Measurements from ENCODE around the gene FAT3.
A peak's percentile ranks its signal among the peaks of the same experiment; 100 is the strongest.

The FAT3 gene

DNA sequence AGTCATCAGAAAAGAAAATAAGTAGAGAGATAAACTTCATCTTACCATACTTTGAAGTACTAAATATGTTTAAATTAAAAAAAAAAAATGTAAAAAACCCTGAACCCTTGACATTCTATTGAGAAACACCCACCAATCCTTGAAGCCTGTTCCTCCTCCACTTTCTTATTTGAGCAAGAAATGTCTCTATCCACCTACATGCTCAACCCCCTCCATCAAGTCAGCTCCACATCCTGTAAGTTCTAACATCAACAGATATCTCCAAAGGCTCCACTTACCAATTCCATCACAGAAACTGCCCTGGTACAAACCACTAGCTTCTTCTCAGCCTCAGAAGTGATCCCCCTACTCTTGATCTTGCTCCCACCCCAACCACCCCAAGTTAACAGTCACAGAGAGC is 32.5 kb upstream of the FAT3 start:
- no peak for DNase-seq
- Histone ChIP-seq H3K36me3 (replicated peaks) (no peaks in the 10 kb centered on the region), H3K4me3 (ENCODE audit: low read depth, low read length) (no peak overlapping the region), H3K27me3 (replicated peaks) (no peaks in the 10 kb centered on the region), H3K27ac (no peak overlapping the region)
- TF ChIP-seq, protein P1, sequence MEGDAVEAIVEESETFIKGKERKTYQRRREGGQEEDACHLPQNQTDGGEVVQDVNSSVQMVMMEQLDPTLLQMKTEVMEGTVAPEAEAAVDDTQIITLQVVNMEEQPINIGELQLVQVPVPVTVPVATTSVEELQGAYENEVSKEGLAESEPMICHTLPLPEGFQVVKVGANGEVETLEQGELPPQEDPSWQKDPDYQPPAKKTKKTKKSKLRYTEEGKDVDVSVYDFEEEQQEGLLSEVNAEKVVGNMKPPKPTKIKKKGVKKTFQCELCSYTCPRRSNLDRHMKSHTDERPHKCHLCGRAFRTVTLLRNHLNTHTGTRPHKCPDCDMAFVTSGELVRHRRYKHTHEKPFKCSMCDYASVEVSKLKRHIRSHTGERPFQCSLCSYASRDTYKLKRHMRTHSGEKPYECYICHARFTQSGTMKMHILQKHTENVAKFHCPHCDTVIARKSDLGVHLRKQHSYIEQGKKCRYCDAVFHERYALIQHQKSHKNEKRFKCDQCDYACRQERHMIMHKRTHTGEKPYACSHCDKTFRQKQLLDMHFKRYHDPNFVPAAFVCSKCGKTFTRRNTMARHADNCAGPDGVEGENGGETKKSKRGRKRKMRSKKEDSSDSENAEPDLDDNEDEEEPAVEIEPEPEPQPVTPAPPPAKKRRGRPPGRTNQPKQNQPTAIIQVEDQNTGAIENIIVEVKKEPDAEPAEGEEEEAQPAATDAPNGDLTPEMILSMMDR (IDR thresholded peaks at IDR 0.05; ENCODE audit: low read depth, low read length, missing control alignments) = no peak
- in situ Hi-C loops (cut with HindIII; ENCODE audit: low pct_ligation_motif_present, low sequenced_read_pairs) = no loop called here

DNA sequence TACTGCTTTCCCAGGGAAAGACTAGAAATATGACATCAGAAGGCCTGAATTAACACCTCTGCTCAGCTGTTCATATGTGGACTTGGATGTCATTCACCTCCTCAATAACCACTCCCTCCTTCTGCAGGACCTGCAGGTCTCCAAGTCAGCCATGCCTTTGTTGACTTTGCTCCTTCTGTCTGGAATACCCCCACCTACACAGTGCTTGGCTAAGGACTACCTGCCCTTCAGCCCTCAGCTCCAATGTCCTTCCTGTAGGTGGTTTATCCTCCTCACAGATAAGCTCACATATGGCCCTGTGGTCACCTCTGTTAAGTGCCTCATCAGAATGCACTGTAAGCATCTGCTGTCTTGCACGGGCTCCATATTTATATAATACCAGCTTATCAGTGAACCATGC is 26.4 kb upstream of the FAT3 start:
- H3K27ac ChIP-seq = no peak overlapping the region
- TF ChIP-seq, protein P1 (IDR thresholded peaks at IDR 0.05; ENCODE audit: low read depth, low read length, missing control alignments) = no peak
- H3K27me3 ChIP-seq (replicated peaks) = no peaks in the 10 kb centered on the region
- no peak for DNase-seq
- no peak overlapping the region for H3K4me3 ChIP-seq (ENCODE audit: low read depth, low read length)
- no peaks in the 10 kb centered on the region for H3K36me3 ChIP-seq (replicated peaks)
- in situ Hi-C loops (cut with HindIII; ENCODE audit: low pct_ligation_motif_present, low sequenced_read_pairs) = no loop called here

DNA sequence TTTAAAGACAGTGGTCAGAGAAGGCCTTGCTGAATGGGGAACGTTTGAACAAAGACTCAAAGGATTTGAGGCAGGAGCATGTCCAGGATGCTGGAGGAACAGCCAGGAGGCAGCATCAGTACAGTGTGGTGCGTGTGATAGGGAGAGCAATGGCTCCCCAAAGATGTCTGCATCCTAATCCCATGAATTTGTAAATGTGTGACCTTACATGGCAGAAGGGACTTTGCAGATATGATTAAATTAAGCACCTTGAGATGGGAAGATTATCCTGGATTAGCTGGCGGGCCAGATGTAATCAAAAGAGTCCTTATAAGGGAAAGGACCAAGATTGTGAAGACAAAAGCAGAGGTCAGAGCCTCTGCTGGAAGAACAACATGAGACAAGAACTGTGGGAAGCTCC is 24.6 kb upstream of the FAT3 start:
- TF ChIP-seq, protein P1 (IDR thresholded peaks at IDR 0.05; ENCODE audit: low read depth, low read length, missing control alignments) = no peak
- no peak overlapping the region for H3K4me3 ChIP-seq (ENCODE audit: low read depth, low read length)
- in situ Hi-C loops (cut with HindIII; ENCODE audit: low pct_ligation_motif_present, low sequenced_read_pairs) = no loop called here

DNA sequence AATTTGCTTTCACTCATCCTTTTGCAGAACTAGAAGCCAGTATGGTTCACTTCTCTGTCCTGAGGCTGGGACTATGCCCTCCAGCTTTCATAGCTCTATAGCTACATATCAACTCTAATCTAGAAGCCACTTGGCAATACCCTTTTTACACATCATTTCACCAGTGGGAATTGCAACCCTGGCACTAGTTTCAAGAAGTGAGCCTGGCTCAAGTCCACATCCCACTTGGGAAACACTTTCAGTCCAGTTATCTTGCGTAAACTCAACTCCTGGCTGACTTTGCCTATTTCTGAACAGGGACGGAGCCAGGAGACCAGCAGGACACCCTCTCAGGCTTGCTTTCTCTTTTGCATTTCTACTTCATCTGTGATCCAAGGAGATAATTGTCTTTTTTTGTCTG is 19.9 kb upstream of the FAT3 start:
- in situ Hi-C loops (cut with HindIII; ENCODE audit: low pct_ligation_motif_present, low sequenced_read_pairs) = no loop called here
- Histone ChIP-seq H3K36me3 (replicated peaks) (no peaks in the 10 kb centered on the region), H3K4me3 (ENCODE audit: low read depth, low read length) (no peak overlapping the region), H3K27ac (no peak overlapping the region), H3K27me3 (replicated peaks) (no peaks in the 10 kb centered on the region)
- TF ChIP-seq, protein P1 (IDR thresholded peaks at IDR 0.05; ENCODE audit: low read depth, low read length, missing control alignments) = no peak
- DNase-seq = no peak

More for the DNA sequence above, 24.6 kb upstream of the FAT3 start:
- DNase-seq = no peak
- Histone ChIP-seq H3K27ac (no peak overlapping the region), H3K36me3 (replicated peaks) (no peaks in the 10 kb centered on the region), H3K27me3 (replicated peaks) (no peaks in the 10 kb centered on the region)

DNA sequence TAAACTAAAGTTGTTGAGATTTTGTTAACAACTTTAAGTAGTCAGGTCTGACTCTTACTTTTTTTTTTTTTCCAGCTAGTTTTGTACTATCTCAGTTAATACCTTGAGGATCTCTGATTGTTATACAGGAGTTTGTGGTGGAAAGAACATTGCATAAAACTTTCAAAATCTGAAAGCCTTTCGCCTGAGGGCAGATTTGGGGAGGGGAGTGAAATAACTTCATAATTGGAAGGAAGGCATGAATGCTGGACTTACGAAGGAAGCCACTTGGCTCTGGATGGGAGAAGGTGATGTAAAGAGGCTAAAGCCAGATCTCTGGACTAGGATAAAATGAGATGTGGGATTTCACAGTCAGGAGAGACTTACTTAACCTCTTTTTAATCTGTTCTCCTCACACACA is 18.2 kb upstream of the FAT3 start:
- Histone ChIP-seq H3K27ac (no peak overlapping the region), H3K4me3 (ENCODE audit: low read depth, low read length) (no peak overlapping the region), H3K27me3 (replicated peaks) (no peaks in the 10 kb centered on the region), H3K36me3 (replicated peaks) (no peaks in the 10 kb centered on the region)
- DNase-seq = no peak
- in situ Hi-C loops (cut with HindIII; ENCODE audit: low pct_ligation_motif_present, low sequenced_read_pairs) = no loop called here
- TF ChIP-seq, protein P1 (IDR thresholded peaks at IDR 0.05; ENCODE audit: low read depth, low read length, missing control alignments) = no peak

DNA sequence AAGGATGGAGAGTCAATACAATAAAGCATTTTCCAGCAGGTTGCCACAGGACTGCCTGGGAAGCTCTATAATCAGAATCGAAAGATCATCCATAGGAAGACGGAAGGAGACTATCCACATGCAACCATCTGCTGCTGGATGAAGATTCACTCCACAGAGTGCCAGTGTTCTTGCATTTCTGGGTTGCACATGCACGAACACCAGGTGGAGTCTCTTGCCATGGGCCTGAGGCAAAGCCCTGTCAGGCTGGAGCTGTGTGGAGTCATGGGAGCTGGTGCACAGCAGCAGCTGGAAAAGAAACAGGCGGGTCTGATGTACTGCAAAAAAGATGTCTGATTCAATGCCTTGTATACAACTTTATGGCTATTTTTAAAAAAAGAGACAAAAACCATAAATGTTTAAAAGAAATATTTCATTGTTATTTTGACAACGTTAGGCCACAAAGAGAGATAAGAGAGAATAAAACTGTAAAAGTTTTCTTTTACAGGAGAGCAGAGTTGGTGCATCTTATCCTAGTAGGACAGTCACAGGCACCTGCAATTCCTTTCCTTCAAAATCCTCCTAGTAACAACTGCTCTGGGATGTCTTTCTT is 12.9 kb upstream of the FAT3 start:
- no peaks in the 10 kb centered on the region for H3K36me3 ChIP-seq (replicated peaks)
- no peaks in the 10 kb centered on the region for H3K27me3 ChIP-seq (replicated peaks)
- in situ Hi-C loops (cut with HindIII; ENCODE audit: low pct_ligation_motif_present, low sequenced_read_pairs) = no loop called here
- no peak overlapping the region for H3K27ac ChIP-seq
- TF ChIP-seq, protein P1 (IDR thresholded peaks at IDR 0.05; ENCODE audit: low read depth, low read length, missing control alignments) = peak; percentile 74
- H3K4me3 ChIP-seq (ENCODE audit: low read depth, low read length) = no peak overlapping the region
- DNase-seq = peak; percentile 22
